ENCODE data around the gene CDKAL1. TPM values are rescaled to one million over a fixed set of nuclear protein-coding genes. Genes with fewer than 3 reads are reported as not detected.
"Not testable (repeated sequence)": the region's sequence is repeated elsewhere in the genome, so short reads cannot be mapped to it uniquely, and the experiment has no call there.

CDKAL1 gene
- total RNA-seq, 1 donor = 12.1 TPM

- no peak for DNase-seq (ENCODE audit: low read depth in 2 of 3, low spot score in 2 of 3)
Observed at GRCh38 chr6:20900389-20901160, 366.3 kb downstream of the CDKAL1 start.

DNA sequence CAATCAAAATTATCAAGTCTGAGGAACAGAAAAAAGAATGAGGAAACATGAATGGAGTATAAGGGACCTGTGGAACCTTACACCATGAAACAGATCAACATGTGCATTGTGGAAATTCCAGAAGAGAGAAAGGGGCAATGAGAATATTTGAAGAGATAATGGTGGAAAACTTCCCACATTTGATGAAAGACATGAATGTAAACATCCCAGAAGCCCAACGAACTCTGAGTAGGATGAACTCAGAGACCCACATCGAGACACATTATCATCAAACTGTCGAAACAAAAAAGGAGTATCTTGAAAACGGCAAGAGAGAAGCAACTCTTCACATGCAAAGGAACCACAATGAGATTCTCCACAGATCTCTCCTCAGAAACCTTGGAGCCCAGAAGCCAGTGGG lies 371.1 kb downstream of the CDKAL1 start:
- no peak for DNase-seq (ENCODE audit: low read depth in 2 of 3, low spot score in 2 of 3)

DNA sequence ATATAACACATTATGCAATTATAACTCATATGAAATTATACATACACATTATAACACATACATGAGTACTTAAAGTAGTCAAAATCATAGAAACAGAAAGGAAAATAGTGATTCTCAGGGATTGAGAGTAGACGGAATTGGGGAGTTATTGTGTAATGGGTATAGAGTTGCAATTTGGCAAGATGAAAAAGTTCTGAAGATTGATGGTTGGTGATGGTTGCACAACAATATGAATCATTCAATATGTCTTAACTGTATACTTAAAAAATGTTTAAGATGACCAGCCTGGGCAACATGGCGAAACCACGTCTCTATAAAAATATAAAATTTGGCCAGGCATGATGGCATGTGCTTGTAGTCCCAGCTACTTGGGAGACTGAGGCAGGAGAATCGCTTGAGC lies 372.7 kb downstream of the CDKAL1 start:
- DNase-seq (ENCODE audit: low read depth in 2 of 3, low spot score in 2 of 3) = no peak

DNA sequence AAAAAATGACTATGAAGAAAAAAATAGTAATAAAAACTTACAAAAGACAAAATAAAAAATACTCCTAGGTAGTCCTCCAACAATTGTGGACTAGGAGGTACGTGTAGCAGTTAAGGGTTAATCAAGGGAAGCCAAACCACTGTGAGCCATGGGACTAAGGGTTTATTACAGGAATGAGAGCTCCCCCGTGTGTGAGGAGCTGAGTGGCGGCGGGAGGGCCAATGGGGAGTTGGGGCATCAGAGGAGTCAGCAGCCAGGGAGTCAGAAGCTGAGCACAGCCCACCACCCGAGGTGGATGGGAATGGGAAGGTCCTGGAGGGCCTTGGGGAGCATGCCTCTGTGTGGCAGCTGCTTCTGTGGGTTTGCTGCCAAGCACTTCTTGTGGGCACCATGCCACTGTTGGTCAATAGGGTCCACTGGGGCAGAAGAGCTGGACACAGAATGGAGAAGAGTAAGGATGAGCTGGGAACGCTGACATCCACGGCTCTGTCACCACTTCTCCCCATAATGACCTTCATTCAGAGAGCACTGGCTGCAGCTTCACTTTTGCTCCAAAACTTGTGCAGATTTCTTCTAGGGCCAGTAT lies 373.3 kb downstream of the CDKAL1 start:
- no peak for DNase-seq (ENCODE audit: low read depth in 2 of 3, low spot score in 2 of 3)

GRCh38 chr6:20909621-20910020 lies 375.4 kb downstream of the CDKAL1 start:
- DNase-seq (ENCODE audit: low read depth in 2 of 3, low spot score in 2 of 3) = no peak

- no peak for DNase-seq (ENCODE audit: low read depth in 2 of 3, low spot score in 2 of 3)
Observed at GRCh38 chr6:20911712-20912111, 377.5 kb downstream of the CDKAL1 start.

GRCh38 chr6:20915156-20915555 lies 380.9 kb downstream of the CDKAL1 start:
- DNase-seq (ENCODE audit: low read depth in 2 of 3, low spot score in 2 of 3) = no peak

GRCh38 chr6:20915626-20916025 lies 381.4 kb downstream of the CDKAL1 start:
- no peak for DNase-seq (ENCODE audit: low read depth in 2 of 3, low spot score in 2 of 3)

DNA sequence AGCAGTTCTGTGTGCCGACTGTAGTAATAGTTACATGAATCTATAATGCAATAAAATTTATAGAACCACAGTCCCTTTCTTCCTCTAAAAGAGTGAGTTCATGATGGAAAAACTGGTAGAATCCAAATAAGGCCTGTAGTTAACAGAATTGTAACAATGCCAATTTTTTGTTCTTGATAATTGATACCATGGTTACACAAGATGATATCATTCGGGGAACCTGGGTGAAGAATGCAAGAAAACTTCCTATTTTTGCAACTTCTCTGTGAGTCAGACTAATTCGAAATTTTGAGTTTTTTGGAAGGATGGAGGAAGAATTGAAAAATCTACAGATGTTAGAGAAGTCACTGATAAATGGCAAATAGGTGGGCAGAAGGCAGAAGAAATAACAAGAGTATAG lies 381.8 kb downstream of the CDKAL1 start:
- peak in 1 of 3 donors; percentile 9 for DNase-seq (ENCODE audit: low read depth in 2 of 3, low spot score in 2 of 3)

DNA sequence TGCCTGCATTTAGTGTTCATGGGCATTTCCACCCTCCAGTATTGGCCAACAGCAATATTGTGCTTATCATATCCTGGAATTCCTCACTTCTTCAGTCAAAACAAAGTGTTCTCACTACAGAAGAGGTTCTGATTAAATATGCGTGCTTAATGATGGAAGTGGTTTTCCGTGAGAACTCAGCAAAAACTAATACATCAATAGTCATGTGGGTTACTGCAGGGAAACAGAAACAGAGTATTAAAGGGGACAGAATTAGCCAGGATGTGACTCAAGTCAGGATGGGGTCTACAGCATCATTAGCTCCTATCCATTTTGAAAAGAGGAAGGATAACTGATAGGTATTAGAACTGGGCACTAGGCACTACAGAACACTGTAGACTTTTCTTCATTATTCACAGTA lies 384.6 kb downstream of the CDKAL1 start:
- DNase-seq (ENCODE audit: low read depth in 2 of 3, low spot score in 2 of 3) = no peak

DNA sequence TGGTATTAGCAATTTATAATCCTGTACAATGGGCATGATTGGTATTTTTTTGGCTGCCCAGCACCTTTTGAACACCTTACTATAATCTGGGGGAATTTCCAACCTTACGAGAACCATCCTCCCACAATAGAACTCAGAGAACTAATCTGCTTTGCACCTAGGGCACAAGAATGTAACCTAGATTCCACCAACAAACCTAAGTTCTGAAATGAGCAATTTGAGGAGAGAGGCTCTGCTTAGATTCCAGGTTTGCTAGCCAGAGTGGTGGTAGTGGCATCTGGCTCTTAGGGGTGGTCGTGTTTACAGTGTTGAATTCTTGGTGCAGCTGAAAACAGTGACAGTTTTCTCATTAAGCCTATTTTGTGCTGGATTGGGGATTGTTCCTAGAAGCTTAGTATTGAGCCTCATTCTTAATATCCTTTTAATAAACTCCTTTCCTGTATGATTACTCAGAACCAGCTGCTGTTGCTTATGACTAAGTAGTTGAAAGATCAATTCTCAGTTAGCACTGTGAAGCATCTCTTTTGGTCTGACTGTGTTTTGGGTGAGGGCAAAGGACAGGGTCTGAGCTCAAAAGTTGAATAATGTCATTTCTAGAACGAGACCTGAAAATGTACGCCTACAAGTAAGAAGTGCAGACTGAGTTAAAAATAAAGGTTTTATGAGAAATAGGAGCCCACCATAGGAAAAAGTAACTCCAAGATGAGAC lies 385.6 kb downstream of the CDKAL1 start:
- no peak for DNase-seq (ENCODE audit: low read depth in 2 of 3, low spot score in 2 of 3)

DNA sequence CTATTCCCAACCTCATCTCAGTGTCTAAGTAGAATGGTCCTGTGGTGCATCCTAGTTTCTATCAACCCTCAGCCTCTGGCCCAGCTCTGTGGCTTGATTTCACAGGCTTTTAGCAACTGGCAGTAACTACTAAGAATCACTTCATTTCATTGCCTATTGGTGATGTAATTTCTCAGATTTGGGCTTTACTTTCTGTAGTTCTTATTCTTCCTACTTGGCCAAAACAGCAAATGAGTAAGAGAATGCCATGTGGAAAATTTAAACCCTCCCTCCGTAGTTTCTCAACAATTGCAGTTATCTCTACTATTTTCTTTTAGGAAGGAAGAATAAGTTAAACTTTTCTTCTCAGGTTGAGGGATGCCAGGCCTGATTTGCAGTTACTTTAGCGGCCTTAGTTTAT lies 387.3 kb downstream of the CDKAL1 start:
- DNase-seq (ENCODE audit: low read depth in 2 of 3, low spot score in 2 of 3) = no peak

DNA sequence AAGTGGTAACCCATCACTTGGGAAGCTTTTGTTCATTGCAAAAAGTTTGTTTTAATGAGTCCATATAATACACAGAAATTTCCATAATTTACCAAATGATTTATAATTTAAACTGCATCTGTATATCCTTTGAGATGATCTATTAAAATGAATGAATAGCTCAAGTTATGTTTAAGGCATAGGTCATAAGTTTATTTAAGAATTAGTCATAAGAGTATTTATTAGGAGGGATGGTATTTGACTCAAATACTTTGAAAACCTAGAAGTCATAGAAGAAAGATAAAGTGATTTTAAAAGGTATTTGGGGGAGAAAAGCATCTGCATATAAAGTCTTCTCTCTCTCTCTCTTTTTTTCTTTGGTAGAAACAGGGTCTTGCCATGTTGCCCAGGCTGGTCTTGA lies 388.5 kb downstream of the CDKAL1 start:
- DNase-seq (ENCODE audit: low read depth in 2 of 3, low spot score in 2 of 3) = no peak

DNA sequence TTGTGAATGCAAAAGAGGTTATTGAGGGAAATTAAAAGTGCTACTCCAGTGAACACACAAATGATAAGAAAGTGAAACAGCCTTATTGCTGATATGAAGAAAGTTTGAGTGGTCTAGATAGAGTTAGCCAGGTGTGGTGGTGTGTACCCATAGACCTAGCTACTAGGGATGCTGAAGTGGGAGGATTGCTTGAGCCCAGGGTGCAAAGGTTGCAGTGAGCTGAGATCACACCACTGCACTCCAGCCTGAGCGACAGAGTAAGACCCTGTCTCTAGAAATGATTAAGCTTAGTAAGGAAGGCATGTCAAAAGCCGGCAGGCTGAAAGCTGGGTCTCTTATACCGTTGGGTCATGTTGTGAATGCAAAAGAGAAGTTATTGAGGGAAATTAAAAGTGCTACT lies 389.8 kb downstream of the CDKAL1 start:
- DNase-seq (ENCODE audit: low read depth in 2 of 3, low spot score in 2 of 3) = not testable (repeated sequence)

- no peak for DNase-seq (ENCODE audit: low read depth in 2 of 3, low spot score in 2 of 3)
Observed at GRCh38 chr6:20924911-20925543, 390.8 kb downstream of the CDKAL1 start.

GRCh38 chr6:20927130-20927860 lies 393.0 kb downstream of the CDKAL1 start:
- DNase-seq (ENCODE audit: low read depth in 2 of 3, low spot score in 2 of 3) = no peak

DNA sequence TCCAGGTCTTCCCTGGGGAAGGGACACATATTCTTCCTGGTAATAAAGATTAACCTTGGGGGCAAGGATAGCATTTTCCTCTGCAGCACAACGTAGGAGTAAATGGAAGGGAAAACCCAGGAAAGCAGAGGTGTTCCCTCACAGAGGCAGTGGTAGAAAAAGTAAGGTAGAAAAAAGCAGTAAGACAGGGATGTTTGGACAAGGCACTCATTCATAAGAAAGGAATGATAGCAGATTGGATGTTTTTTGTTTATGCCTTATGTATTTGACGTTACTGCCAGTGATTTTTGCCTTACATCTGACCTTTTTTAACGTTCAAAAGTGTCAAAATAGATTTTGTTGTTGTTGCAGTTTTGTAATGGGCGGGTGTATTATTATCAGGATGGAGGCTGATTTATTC lies 395.0 kb downstream of the CDKAL1 start:
- DNase-seq (ENCODE audit: low read depth in 2 of 3, low spot score in 2 of 3) = no peak

- DNase-seq (ENCODE audit: low read depth in 2 of 3, low spot score in 2 of 3) = no peak
Observed at GRCh38 chr6:20931093-20931492, 396.8 kb downstream of the CDKAL1 start.

DNA sequence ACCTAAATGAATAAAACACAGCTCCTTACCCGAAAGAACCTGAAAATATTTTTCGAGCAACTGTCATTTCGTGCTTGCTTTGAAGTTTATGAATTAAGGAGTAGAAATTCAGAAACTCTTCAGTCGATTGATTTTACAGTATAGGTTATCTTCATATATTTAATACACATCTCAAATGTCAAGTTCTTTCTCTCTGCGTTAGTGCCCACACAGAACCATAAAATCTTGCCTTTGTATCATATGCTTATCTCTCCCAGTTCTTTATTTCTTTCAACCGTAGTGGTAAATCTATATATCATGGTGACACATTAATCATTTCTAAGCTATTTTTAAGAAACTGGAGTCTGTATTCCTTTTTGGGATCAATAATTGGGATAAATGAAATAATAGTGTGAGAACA lies 397.5 kb downstream of the CDKAL1 start:
- no peak for DNase-seq (ENCODE audit: low read depth in 2 of 3, low spot score in 2 of 3)

DNA sequence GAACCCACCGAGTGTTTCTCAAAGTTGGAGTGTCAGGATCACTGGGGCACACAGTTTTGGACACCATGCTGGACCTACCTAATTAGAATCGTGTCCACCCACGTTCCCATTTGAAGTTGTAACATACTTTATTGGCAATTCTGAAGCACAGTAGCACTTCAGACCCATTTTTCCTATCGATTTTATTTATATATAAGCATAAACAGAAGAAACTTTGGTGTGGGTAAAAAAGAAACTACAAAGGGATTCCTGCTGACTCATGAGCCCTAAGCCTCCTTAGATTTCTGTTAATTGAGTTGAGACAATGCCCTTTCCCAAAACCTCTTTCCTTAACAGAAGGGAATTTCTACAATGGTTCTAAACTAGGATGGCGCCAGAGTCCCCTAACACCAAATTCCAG lies 398.0 kb downstream of the CDKAL1 start:
- DNase-seq (ENCODE audit: low read depth in 2 of 3, low spot score in 2 of 3) = no peak

Data from hematopoietic multipotent progenitor cell (in vitro differentiated cells).